Stimulated activated CD4-positive, alpha-beta T cell treated with anti-CD3 and anti-CD28 coated beads, TNF-alpha, amount 100 ng/mL, for 24 hours (primary cell): Measurements from ENCODE around the gene TMEM123.
A peak's percentile ranks its signal among the peaks of the same experiment; 100 is the strongest.

Experiments
- DNase-seq, 3 experiments: peaks; one replicate each; pipeline ENCODE4 v3.0.0-alpha.2; 2020; ENCODE audit warnings: low read depth in 3 of 3

Gene TMEM123

DNA sequence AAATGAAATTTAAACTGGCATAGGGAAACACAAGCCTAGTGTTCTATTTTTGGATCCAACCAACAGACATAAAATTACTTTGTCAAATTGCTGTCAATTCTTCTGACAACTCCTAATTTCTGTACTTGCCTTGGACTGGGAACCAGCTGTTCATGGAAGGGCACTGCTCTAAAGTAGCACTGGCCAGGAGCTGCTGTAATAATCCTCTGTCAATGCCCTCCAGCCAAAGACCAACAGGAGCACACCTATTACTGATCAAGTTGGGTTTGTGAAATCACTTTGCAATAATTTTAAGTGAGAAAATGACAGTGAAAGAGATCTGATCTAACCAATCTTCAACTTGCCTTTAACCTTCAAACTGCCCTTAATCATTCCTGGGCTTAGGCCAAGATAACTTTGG lies 18.9 kb upstream of the TMEM123 start:
- DNase-seq, result no peak

GRCh38 chr11:102470251-102470650 lies 17.7 kb upstream of the TMEM123 start:
- DNase-seq, result no peak

GRCh38 chr11:102469196-102469821 lies 16.7 kb upstream of the TMEM123 start:
- DNase-seq, result no peak

DNA sequence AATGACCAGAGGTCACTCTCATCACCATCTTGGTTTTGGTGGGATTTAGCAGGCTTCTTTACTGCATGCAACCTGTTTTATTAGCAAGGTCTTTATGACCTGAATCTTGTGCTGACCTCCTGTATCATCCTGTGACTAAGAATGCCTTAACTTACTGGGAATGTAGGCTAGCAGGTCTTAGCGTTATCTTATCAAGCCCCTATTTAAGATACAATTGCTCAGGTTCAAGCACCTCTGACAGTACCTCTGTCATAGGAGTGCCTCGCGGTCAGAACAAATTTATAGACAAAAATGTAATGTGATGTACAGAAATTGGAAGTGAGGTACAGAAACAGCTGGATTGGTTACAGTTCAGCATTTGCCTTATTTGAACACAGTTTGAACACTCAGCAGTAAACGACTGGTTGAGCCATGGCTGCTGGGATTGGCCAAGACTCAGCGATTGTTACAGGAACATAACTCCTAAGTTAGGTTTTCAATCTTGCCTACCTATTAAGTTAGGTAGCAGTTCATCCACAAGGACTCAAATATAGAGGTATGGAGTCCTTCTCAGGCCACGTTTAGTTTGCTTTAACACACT lies 16.1 kb upstream of the TMEM123 start:
- DNase-seq, result no peak

DNA sequence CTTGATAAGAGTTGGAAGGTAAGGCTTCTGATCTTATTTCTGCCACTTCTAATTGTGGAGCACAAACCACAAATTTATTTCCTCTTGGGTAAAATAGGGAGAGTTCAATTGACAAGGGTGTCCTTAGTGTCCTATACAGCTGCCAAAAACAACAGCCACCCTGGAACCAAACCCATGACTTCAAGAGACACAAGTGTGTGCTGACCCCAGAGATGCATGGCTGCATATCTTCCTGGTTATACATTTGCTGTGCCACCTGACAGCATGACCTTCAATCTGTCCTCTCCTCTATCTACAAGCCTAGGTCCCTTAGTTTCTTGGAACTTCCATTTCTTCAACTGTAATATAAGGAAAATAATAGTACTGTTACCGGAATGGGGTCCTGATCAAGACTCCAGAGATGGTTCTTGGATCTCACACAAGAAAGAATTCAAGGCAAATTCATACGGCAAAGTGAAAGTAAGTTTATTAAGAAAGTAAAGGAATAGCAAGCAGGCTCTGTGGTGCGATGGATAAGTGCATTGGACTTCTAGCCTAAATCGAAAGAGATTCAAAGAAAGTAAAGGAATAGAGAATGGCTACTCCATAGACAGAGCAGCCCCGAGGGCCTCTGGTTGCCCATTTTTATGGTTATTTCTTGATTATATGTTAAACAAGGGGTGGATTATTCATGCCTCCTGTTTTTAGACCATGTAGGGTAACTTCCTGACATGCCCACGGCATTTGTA lies 15.5 kb upstream of the TMEM123 start:
- DNase-seq, result no peak

GRCh38 chr11:102467080-102467708 lies 14.6 kb upstream of the TMEM123 start:
- no peak for DNase-seq

GRCh38 chr11:102465696-102466095 lies 13.1 kb upstream of the TMEM123 start:
- no peak for DNase-seq

GRCh38 chr11:102464859-102465500 lies 12.4 kb upstream of the TMEM123 start:
- no peak for DNase-seq

DNA sequence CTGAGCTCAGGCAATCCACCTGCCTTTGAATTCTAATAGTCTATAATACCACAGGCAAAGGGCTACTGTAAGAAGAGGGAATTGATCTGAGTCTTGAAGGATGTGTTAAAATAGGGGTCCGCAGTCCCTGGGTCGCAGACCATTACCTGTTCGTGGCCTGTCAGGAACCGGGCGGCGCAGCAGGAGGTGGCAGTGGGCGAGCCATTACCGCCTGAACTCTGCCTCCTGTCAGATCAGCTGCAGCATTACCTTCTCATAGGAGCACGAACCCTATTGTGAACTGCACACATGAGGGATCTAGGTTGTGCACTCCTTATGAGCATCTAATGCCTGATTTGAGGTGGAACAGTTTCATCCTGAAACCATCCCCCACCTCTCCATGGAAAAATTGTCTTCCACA lies 11.5 kb upstream of the TMEM123 start:
- DNase-seq, result no peak

DNA sequence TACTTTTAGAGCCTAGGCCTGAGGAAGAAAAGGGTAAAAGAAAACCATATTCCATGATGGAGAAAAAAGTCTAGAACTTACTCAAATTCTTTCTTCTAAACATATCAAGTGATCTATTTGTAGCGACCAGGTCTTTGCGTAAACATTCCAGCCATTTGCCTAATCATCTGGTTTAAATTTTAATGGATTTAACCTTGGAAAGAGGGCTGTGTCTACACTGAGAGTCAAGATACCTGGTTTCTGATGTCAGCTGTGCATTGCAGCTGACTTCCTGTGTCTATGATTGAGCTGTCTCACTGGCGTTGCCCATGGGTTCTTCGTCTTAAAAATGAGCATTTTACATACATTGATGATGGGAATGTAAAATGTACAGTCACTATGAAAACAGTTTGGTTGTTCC lies 10.0 kb upstream of the TMEM123 start:
- no peak for DNase-seq

- DNase-seq, result no peak
Measured at GRCh38 chr11:102459393-102459792, 6.8 kb upstream of the TMEM123 start.

DNA sequence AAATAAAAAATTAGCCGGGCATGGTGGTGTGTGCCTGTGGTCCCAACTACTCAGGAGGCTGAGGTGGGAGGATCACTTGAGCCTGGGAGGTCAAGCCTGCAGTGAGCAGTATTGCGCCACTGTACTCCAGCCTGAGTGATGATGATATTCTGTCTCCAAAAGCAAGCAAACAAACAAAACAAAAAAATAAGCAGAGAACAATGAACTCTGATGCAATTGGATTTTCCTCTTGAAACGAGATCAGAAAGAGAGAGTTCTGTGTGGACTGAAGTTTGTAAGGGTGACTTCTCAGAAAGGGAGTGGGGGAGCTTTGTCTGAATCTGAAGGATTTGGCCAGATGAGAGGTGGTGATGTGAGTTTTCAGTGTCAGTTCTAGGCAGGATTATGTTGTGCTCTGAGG lies 6.0 kb upstream of the TMEM123 start:
- DNase-seq, result no peak

DNA sequence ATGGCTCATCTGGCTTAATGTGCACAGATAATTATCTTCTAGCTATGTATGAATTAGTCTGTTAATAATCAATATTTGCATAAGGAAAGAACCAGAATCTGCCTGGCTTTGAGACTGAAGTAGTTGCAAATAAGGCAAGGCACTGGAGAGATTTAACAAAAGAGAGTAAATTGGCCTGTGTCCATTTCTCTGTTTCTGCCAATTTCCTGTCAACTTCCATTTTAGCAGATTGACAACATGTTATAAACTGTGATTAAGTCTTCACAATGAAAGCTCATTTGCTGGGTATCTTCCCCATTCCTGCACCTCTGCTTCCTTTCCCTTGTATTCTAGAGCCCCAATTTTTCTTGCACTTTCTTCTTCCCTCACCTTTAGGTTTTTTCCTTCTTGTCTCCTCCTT lies 5.3 kb upstream of the TMEM123 start:
- no peak for DNase-seq

- no peak for DNase-seq
Measured at GRCh38 chr11:102457056-102457677, 4.6 kb upstream of the TMEM123 start.

DNA sequence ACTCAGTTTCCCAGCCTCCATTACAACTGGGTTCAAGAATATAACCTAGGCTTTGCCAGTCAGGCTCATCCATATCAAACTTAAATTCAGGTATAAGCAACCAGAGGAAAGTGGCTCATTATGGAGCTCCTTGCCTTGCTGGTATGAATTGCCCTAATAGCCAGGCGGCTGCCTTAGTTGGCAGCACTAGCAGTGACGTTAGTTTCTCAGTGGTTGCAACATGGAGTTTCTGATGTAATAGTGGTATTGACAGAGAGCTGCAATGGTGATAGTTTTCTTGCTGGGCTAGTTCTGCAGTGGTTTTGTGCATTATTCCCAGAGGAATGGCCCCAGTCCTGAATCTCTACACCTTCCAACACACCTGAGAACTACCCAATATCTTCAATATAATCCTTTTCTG lies 3.8 kb upstream of the TMEM123 start:
- DNase-seq, result no peak

DNA sequence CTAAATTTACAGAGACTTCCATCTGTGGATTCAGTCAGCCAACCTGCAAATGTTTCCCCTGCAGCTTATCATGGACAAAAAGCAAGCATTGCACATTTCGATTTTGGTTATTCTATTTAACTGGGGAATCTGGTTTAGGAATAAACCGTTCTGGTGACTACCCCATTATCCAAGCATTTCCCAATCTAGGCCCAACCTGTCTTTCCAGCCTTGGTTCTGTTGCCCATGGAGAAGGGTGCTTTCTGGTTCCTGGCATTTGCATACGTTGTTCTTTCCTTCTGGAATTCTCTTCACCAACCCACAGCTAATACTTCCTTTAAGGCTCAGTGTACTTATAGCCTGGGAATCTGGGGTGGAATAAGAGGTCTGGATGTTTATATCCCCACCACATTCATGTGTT lies 1.4 kb upstream of the TMEM123 start:
- DNase-seq, result no peak

- DNase-seq, result no peak
Measured at GRCh38 chr11:102453302-102453695, 734 bp upstream of the TMEM123 start.

DNA sequence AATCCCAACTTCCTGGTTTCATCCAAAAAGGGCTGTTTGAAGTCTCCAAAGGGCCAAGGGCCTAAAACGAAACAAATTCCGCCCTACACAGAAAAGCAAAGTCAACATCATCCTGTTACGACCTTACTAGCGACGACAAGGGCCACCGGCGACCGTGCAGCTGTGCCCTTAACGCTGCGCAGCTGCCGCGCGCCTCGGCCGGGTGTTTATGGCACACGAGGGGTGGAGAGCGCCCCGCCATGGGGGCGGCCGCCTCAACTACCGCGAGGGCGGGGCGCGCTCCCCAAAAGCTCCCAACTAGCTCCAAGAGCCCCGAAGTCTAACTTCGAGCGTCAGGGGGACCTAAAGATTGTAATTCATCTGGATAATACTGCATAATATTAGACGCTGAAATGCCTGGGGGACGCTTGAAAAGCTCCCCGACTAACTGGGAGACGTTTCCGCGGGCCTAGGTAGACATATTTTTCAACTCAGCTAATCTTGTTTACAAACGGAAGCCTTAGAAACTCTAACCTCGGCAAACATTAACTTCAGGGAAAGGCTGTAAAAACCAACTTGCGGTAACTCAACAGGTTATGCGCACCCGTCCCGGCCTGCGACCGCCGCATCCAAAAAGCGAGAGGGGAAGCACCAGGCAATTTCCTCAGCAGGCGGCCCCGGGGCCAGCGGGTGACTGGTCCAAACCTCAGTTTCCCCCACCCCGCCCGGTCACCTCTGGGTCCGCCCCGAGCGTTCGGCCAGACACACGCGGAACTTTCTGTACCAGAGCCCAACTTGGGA lies 694 bp downstream of the TMEM123 start:
- DNase-seq, result peak; percentile 42 to 69 (median 57)

- no peak for DNase-seq
Measured at GRCh38 chr11:102451041-102451680, 1.4 kb downstream of the TMEM123 start.
